A673 (cell line): ENCODE data around the gene TENM4. TPM values are rescaled to one million over a fixed set of nuclear protein-coding genes. Genes with fewer than 3 reads are reported as not detected.

Source experiments
- BruUV-seq: library from RNA; stranded (reverse); fragments of 400-500 nt; replicated peaks from 2 replicates; lab custom pipeline; 2021; lab: Mats Ljungman, UMichigan
- CTCF ChIA-PET: fragments of 300-600 bp; sonication (Branson Sonifier 250); formaldehyde crosslinking; loops from one replicate; lab custom pipeline; 2022; ENCODE audit warnings: antibody characterized with exemption; lab: Charles Lee
- POLR2A ChIA-PET: fragments of 300-600 bp; sonication (Branson Sonifier 250); formaldehyde crosslinking; loops from one replicate; lab custom pipeline; 2022; ENCODE audit warnings: antibody characterized with exemption; ENCODE audit not compliant: low non-redundant PET; lab: Charles Lee
- DNase-seq: peaks from one replicate; pipeline ENCODE4 v3.0.0-alpha.2; 2015; ENCODE audit warnings: low spot score
- H3K27ac ChIP-seq: fragments of 200-600 bp; sonication (generic); 2 replicates; pipeline ENCODE4 v1.5.1; 2016; ENCODE audit warnings: mixed run types, low read depth, mild to moderate bottlenecking, mixed read lengths, antibody characterized with exemption, low read length; ENCODE audit not compliant: poor library complexity, severe bottlenecking
- H3K27me3 ChIP-seq: fragments of 200-600 bp; sonication (generic); replicated peaks from 2 replicates; pipeline ENCODE4 v1.6.1; 2017; ENCODE audit warnings: mixed run types, low read depth, mild to moderate bottlenecking, mixed read lengths, antibody characterized with exemption, low read length; ENCODE audit not compliant: insufficient read depth, poor library complexity
- H3K36me3 ChIP-seq: fragments of 200-600 bp; sonication (generic); 2 replicates; pipeline ENCODE4 v1.6.1; 2016; ENCODE audit warnings: mixed run types, mild to moderate bottlenecking, mixed read lengths, antibody characterized with exemption, low read length; ENCODE audit not compliant: insufficient read depth, poor library complexity, severe bottlenecking
- H3K4me1 ChIP-seq: fragments of 200-600 bp; sonication (generic); 2 replicates; pipeline ENCODE4 v1.6.1; 2017; ENCODE audit warnings: mixed run types, mild to moderate bottlenecking, mixed read lengths, antibody characterized with exemption, low read length; ENCODE audit not compliant: insufficient read depth, poor library complexity, severe bottlenecking
- H3K4me3 ChIP-seq: fragments of 200-600 bp; sonication (generic); 2 replicates; pipeline ENCODE4 v1.5.1; 2016; ENCODE audit warnings: low read depth, mixed run types, mild to moderate bottlenecking, mixed read lengths, low read length; ENCODE audit not compliant: poor library complexity, severe bottlenecking
- H3K9me3 ChIP-seq: fragments of 200-600 bp; sonication (generic); 2 replicates; pipeline ENCODE4 v1.6.1; 2016; ENCODE audit warnings: mixed run types, low read depth, mild to moderate bottlenecking, mixed read lengths, antibody characterized with exemption, low read length; ENCODE audit not compliant: poor library complexity, severe bottlenecking
- CTCF ChIP-seq: fragments of 300-800, 200-600 bp; sonication (generic); conservative IDR thresholded peaks from 2 replicates; pipeline ENCODE4 v1.5.1; 2017; ENCODE audit warnings: low read depth, mild to moderate bottlenecking, antibody characterized with exemption, low read length, moderate library complexity, mixed read lengths
- EZH2 ChIP-seq: fragments of 200-600 bp; sonication (generic); IDR thresholded peaks from 2 replicates; pipeline ENCODE4 v1.6.1; 2017; ENCODE audit warnings: borderline replicate concordance, low read depth, mild to moderate bottlenecking, mixed read lengths, antibody characterized with exemption, low read length; ENCODE audit not compliant: poor library complexity, severe bottlenecking
- intact Hi-C: fragments of 100-400 bp; cut with micrococcal nuclease; formaldehyde crosslinking; loops from one replicate; pipeline ENCODE4 v1.10.0; 2022; ENCODE audit not compliant: unreplicated experiment
- total RNA-seq: library from RNA; stranded (reverse); gene quantifications from 2 replicates; pipeline ENCODE4 v1.2.3, GENCODE V29; 2021

Gene TENM4
- total RNA-seq, 1 experiment from 2014 or later = 0.11 TPM

GRCh38 chr11:79198203-79198897 lies 242.5 kb downstream of the TENM4 start:
- ChIA-PET CTCF (no interaction called here), POLR2A (no interaction called here)
- no peak overlapping the region for H3K27ac ChIP-seq
- TF ChIP-seq EZH2 (no peak), CTCF (no peak)
- H3K36me3 ChIP-seq = no peaks in the 10 kb centered on the region
- no peaks in the 10 kb centered on the region for H3K27me3 ChIP-seq
- H3K9me3 ChIP-seq = no peaks in the 10 kb centered on the region
- DNase-seq = no peak
- H3K4me1 ChIP-seq = no peaks in the 10 kb centered on the region
- no peak overlapping the region for H3K4me3 ChIP-seq
- intact Hi-C loops = no loop called here
- BruUV-seq = no TSS peak

- Histone ChIP-seq H3K9me3 (no peaks in the 10 kb centered on the region), H3K27me3 (no peaks in the 10 kb centered on the region), H3K4me3 (no peak overlapping the region), H3K36me3 (no peaks in the 10 kb centered on the region), H3K27ac (no peak overlapping the region), H3K4me1 (no peaks in the 10 kb centered on the region)
- intact Hi-C loops = no loop called here
- no peak for DNase-seq
- POLR2A ChIA-PET = no interaction called here
- no TSS peak for BruUV-seq
- CTCF ChIA-PET = no interaction called here
- TF ChIP-seq CTCF (no peak), EZH2 (no peak)
These were observed 243.9 kb downstream of the TENM4 start for GRCh38 chr11:79196950-79197349.

- no peak for DNase-seq
- intact Hi-C loops = no loop called here
- H3K27me3 ChIP-seq = no peaks in the 10 kb centered on the region
- H3K27ac ChIP-seq = no peak overlapping the region
- ChIA-PET POLR2A (no interaction called here), CTCF (no interaction called here)
- no peaks in the 10 kb centered on the region for H3K9me3 ChIP-seq
- BruUV-seq = no TSS peak
- no peaks in the 10 kb centered on the region for H3K4me1 ChIP-seq
- TF ChIP-seq CTCF = no peak
- no peak for TF ChIP-seq EZH2
- H3K36me3 ChIP-seq = no peaks in the 10 kb centered on the region
- H3K4me3 ChIP-seq = no peak overlapping the region
These were observed 245.6 kb downstream of the TENM4 start for GRCh38 chr11:79195209-79195608.
